NCI-H1092 treated with DMSO at 0.1 percent for 48 hours (cell line): ENCODE measurements around the gene SMIM38.

Experiments used
- DNase-seq: peaks from one replicate; lab custom pipeline; 2025; lab: John Stamatoyannopoulos, UW

Gene SMIM38

DNA sequence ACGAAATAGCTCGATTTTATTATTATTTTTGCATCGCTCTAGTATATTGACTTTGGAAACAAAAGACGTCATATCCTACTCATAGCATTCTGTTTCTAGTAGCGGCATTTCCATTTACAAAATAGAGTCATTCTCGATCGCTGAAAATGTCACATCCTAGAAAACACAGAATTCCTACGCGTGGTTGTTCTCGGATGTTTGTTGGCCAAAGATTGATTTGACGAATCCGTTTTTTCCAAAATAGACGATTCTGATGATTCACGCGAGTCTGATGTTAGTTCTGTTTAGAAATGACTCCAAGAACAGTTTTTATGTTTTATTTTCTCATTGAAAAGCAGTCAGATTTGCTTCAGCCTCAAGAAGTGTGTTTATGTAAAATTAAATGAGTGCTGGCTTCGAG lies 47.6 kb downstream of the SMIM38 start:
- DNase-seq = no peak

GRCh38 chr11:69203901-69204245 lies 48.1 kb downstream of the SMIM38 start:
- DNase-seq = no peak

DNA sequence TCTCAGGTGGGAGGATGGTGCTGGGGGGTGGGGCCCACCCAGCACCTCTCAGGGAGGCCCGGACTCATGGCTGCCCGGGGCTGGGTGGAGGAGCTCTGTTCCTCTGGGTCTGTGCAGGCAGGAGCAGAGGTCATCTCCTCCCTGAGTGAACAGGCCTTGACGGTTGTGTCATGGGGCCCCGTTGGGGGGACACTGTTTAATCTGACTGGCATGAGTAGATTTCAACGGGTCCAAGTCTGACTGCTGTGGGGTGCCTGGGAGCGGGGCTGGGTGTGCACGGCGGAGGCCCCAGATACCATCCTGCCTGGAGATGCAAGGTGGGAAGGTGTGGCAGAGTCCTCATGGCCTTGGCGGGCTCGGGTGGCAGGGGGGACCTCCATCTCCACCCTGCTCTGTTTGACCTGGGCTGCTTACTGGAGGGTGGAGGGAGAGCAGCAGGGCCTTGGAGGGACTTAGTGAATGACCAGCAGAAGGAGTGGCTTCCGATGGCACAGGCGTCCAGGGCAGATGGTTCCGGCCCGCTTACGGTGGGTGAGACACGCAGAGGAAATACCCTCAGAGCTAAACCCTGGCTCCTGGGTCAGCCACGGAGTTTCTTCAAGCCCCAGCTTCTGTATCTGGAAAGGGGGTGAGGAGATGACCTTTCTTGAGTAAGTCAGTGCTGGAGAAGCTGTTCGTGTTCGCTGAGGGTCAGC lies 48.7 kb downstream of the SMIM38 start:
- DNase-seq = no peak

GRCh38 chr11:69204941-69205742 lies 49.4 kb downstream of the SMIM38 start:
- DNase-seq = no peak
